Fibroblast of the aortic adventitia (primary cell): Measurements from ENCODE around the gene ABCA9. TPM values are rescaled to one million over a fixed set of nuclear protein-coding genes. Genes with fewer than 3 reads are reported as not detected.

ENCODE experiments used
- DNase-seq: peaks from one replicate; pipeline ENCODE4 v3.0.0-alpha.2; 2010; ENCODE audit warnings: low read depth
- H3K4me3 ChIP-seq: 2 replicates; pipeline ENCODE4 v1.5.1; 2011; ENCODE audit warnings: low read depth, mild to moderate bottlenecking, control low read depth, low read length, moderate library complexity
- CTCF ChIP-seq: IDR thresholded peaks from 2 replicates; pipeline ENCODE4 v1.5.1; 2011; ENCODE audit warnings: mild to moderate bottlenecking, low read length, control low read depth, inconsistent platforms; ENCODE audit not compliant: insufficient read depth
- total RNA-seq: library from RNA; depleted of rRNA; stranded (reverse); fragments of >200 nt; gene quantifications from 2 replicates; pipeline ENCODE4 v1.2.3, GENCODE V29; 2012; ENCODE audit warnings: low replicate concordance

ABCA9 gene
- total RNA-seq, 1 donor = 122 TPM

- peak; percentile 24 for DNase-seq
- H3K4me3 ChIP-seq = no peak overlapping the region
- TF ChIP-seq CTCF = no peak
These were observed 32.6 kb upstream of the ABCA9 start for GRCh38 chr17:69093279-69093789.

- TF ChIP-seq CTCF = no peak
- no peak overlapping the region for H3K4me3 ChIP-seq
- DNase-seq = no peak
These were observed 29.6 kb upstream of the ABCA9 start for GRCh38 chr17:69090365-69090764.

GRCh38 chr17:69088643-69089200, 28.0 kb upstream of the ABCA9 start:
- no peak for DNase-seq
- H3K4me3 ChIP-seq = no peak overlapping the region
- no peak for TF ChIP-seq CTCF

GRCh38 chr17:69086641-69087040, 25.9 kb upstream of the ABCA9 start:
- DNase-seq = no peak
- no peak overlapping the region for H3K4me3 ChIP-seq
- no peak for TF ChIP-seq CTCF

GRCh38 chr17:69084911-69085310, 24.2 kb upstream of the ABCA9 start:
- no peak for DNase-seq
- H3K4me3 ChIP-seq = no peak overlapping the region
- TF ChIP-seq CTCF = peak; percentile 45

GRCh38 chr17:69082696-69083095, 22.0 kb upstream of the ABCA9 start:
- TF ChIP-seq CTCF = no peak
- no peak for DNase-seq
- H3K4me3 ChIP-seq = no peak overlapping the region

- TF ChIP-seq CTCF = no peak
- DNase-seq = no peak
- no peak overlapping the region for H3K4me3 ChIP-seq
These were observed 18.1 kb upstream of the ABCA9 start for GRCh38 chr17:69078864-69079263.
